Measurements from ENCODE around the gene NAA10.

Gene NAA10

GRCh38 chrX:153906126-153906917, 28.5 kb downstream of the NAA10 start:
- no peak for DNase-seq

GRCh38 chrX:153905481-153906095, 29.2 kb downstream of the NAA10 start:
- no peak for DNase-seq

- no peak for DNase-seq
Observed at GRCh38 chrX:153903991-153904957, 30.6 kb downstream of the NAA10 start, which contains the start of gene AVPR2. TSS of gene AVPR2 (plus strand) at chrX:153904673. CDS start at chrX:153905146, 473 bp downstream.

- DNase-seq: no peak
Observed at GRCh38 chrX:153903238-153903980, 31.4 kb downstream of the NAA10 start.

GRCh38 chrX:153902385-153902784, 32.5 kb downstream of the NAA10 start:
- no peak for DNase-seq

GRCh38 chrX:153901753-153902140, 33.1 kb downstream of the NAA10 start:
- no peak for DNase-seq

GRCh38 chrX:153900831-153901752, 33.7 kb downstream of the NAA10 start:
- DNase-seq: no peak

GRCh38 chrX:153897899-153898298, 36.9 kb downstream of the NAA10 start:
- no peak for DNase-seq

- DNase-seq: no peak
Observed at GRCh38 chrX:153889123-153889522, 45.7 kb downstream of the NAA10 start.

- no peak for DNase-seq
Observed at GRCh38 chrX:153888344-153888743, 46.5 kb downstream of the NAA10 start.

- DNase-seq: no peak
Observed at GRCh38 chrX:153887385-153887784, 47.5 kb downstream of the NAA10 start.

GRCh38 chrX:153886915-153887314, 47.9 kb downstream of the NAA10 start:
- no peak for DNase-seq

GRCh38 chrX:153885968-153886903, 48.6 kb downstream of the NAA10 start, which contains the start of gene L1CAM:
TSS of gene L1CAM (minus strand) at chrX:153886173. CDS start at chrX:153875836, 10,337 bp downstream.
- DNase-seq: no peak

- no peak for DNase-seq
Observed at GRCh38 chrX:153885208-153885787, 49.5 kb downstream of the NAA10 start.

- DNase-seq: no peak
Observed at GRCh38 chrX:153884590-153884989, 50.2 kb downstream of the NAA10 start.

GRCh38 chrX:153884136-153884535, 50.7 kb downstream of the NAA10 start:
- DNase-seq: no peak

GRCh38 chrX:153883163-153883843, 51.5 kb downstream of the NAA10 start:
- no peak for DNase-seq

GRCh38 chrX:153882557-153882956, 52.3 kb downstream of the NAA10 start:
- DNase-seq: no peak

GRCh38 chrX:153882086-153882498, 52.7 kb downstream of the NAA10 start:
- no peak for DNase-seq
